C4-2B (cell line): ENCODE data around the gene IKBKG.

ENCODE experiments used
- ZFX ChIP-seq: fragments of 450-650 bp; IDR thresholded peaks from 2 replicates; pipeline ENCODE4 v1.6.1; 2017
- TF ChIP-seq, protein P1 (sequence below): fragments of 450-650 bp; conservative IDR thresholded peaks from 2 replicates; pipeline ENCODE4 v1.5.1; 2017; ENCODE audit warnings: mild to moderate bottlenecking

- TF ChIP-seq, protein P1, sequence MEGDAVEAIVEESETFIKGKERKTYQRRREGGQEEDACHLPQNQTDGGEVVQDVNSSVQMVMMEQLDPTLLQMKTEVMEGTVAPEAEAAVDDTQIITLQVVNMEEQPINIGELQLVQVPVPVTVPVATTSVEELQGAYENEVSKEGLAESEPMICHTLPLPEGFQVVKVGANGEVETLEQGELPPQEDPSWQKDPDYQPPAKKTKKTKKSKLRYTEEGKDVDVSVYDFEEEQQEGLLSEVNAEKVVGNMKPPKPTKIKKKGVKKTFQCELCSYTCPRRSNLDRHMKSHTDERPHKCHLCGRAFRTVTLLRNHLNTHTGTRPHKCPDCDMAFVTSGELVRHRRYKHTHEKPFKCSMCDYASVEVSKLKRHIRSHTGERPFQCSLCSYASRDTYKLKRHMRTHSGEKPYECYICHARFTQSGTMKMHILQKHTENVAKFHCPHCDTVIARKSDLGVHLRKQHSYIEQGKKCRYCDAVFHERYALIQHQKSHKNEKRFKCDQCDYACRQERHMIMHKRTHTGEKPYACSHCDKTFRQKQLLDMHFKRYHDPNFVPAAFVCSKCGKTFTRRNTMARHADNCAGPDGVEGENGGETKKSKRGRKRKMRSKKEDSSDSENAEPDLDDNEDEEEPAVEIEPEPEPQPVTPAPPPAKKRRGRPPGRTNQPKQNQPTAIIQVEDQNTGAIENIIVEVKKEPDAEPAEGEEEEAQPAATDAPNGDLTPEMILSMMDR: no peak
- no peak for TF ChIP-seq ZFX
Observed at GRCh38 chrX:154600759-154601374, 53.4 kb downstream of the IKBKG start.
